Kasumi-1 (cell line): ENCODE measurements around the gene PIK3R5.

ENCODE experiments used
- DNase-seq, 2 experiments: peaks; one replicate each; lab custom pipeline; 2025; lab: John Stamatoyannopoulos, UW

The PIK3R5 gene

GRCh38 chr17:8953156-8953885 lies 12.2 kb downstream of the PIK3R5 start:
- no peak for DNase-seq

- no peak for DNase-seq
Measured at GRCh38 chr17:8952191-8952590, 13.3 kb downstream of the PIK3R5 start.

- no peak for DNase-seq
Measured at GRCh38 chr17:8951206-8951605, 14.3 kb downstream of the PIK3R5 start.

GRCh38 chr17:8949061-8949661 lies 16.3 kb downstream of the PIK3R5 start:
- no peak for DNase-seq

- no peak for DNase-seq
Measured at GRCh38 chr17:8948462-8948861, 17.0 kb downstream of the PIK3R5 start.

- no peak for DNase-seq
Measured at GRCh38 chr17:8947201-8947600, 18.3 kb downstream of the PIK3R5 start.

GRCh38 chr17:8946476-8946875 lies 19.0 kb downstream of the PIK3R5 start:
- no peak for DNase-seq

- no peak for DNase-seq
Measured at GRCh38 chr17:8946071-8946470, 19.4 kb downstream of the PIK3R5 start.

- DNase-seq: peak in 1 of 2 experiments; percentile 20
Measured at GRCh38 chr17:8944748-8945147, 20.8 kb downstream of the PIK3R5 start.

GRCh38 chr17:8944083-8944482 lies 21.4 kb downstream of the PIK3R5 start:
- no peak for DNase-seq

GRCh38 chr17:8941980-8942622 lies 23.4 kb downstream of the PIK3R5 start:
- DNase-seq: no peak

- DNase-seq: no peak
Measured at GRCh38 chr17:8941520-8941919, 24.0 kb downstream of the PIK3R5 start.

- DNase-seq: no peak
Measured at GRCh38 chr17:8940866-8941471, 24.5 kb downstream of the PIK3R5 start.

GRCh38 chr17:8939496-8940334 lies 25.8 kb downstream of the PIK3R5 start:
- no peak for DNase-seq

GRCh38 chr17:8938933-8939332 lies 26.6 kb downstream of the PIK3R5 start:
- no peak for DNase-seq

GRCh38 chr17:8935191-8935590 lies 30.3 kb downstream of the PIK3R5 start:
- DNase-seq: peak; percentile 22 to 32

- no peak for DNase-seq
Measured at GRCh38 chr17:8934346-8934745, 31.2 kb downstream of the PIK3R5 start.

- no peak for DNase-seq
Measured at GRCh38 chr17:8930649-8931048, 34.9 kb downstream of the PIK3R5 start.

- DNase-seq: peak in 1 of 2 experiments; percentile 2
Measured at GRCh38 chr17:8928347-8928746, 37.2 kb downstream of the PIK3R5 start.

GRCh38 chr17:8927395-8927794 lies 38.1 kb downstream of the PIK3R5 start:
- no peak for DNase-seq

GRCh38 chr17:8925808-8926207 lies 39.7 kb downstream of the PIK3R5 start:
- DNase-seq: no peak

- DNase-seq: no peak
Measured at GRCh38 chr17:8925141-8925540, 40.4 kb downstream of the PIK3R5 start.
